HEK293T (cell line): ENCODE results near the gene HOXD13.

Experiments
- CTCF ChIA-PET: fragments of 350-600 bp; formaldehyde crosslinking; extraction: SDS; loops from one replicate; lab custom pipeline; 2021; ENCODE audit warnings: antibody characterized with exemption, inconsistent platforms; lab: Yijun Ruan, JAX
- POLR2A ChIA-PET: fragments of 350-600 bp; formaldehyde crosslinking; extraction: SDS; loops from one replicate; lab custom pipeline; 2020; ENCODE audit warnings: antibody characterized with exemption, inconsistent platforms; lab: Yijun Ruan, JAX
- DNase-seq: peaks from one replicate; pipeline ENCODE4 v3.0.0; 2012; ENCODE audit warnings: mixed read lengths; ENCODE audit errors: extremely low spot score
- ARNT ChIP-seq: fragments of 450-650 bp; IDR thresholded peaks from 2 replicates; pipeline ENCODE4 v1.6.1; 2017; ENCODE audit warnings: mild to moderate bottlenecking
- BHLHE40 ChIP-seq: fragments of 450-650 bp; IDR thresholded peaks from 2 replicates; pipeline ENCODE4 v1.6.1; 2016; ENCODE audit warnings: mild to moderate bottlenecking, moderate library complexity, borderline replicate concordance
- CTBP1 ChIP-seq: fragments of 450-650 bp; IDR thresholded peaks from 2 replicates; pipeline ENCODE4 v1.6.1; 2016; ENCODE audit warnings: borderline replicate concordance
- ELF4 ChIP-seq: fragments of 450-650 bp; IDR thresholded peaks from 2 replicates; pipeline ENCODE4 v1.6.1; 2017; ENCODE audit warnings: antibody characterized with exemption
- FOXA1 ChIP-seq: fragments of 450-650 bp; IDR thresholded peaks from 2 replicates; pipeline ENCODE4 v1.6.1; 2016; ENCODE audit warnings: mild to moderate bottlenecking
- FOXK2 ChIP-seq: fragments of 450-650 bp; IDR thresholded peaks from 2 replicates; pipeline ENCODE4 v1.6.1; 2016; ENCODE audit warnings: mild to moderate bottlenecking
- FOXM1 ChIP-seq: fragments of 450-650 bp; IDR thresholded peaks from 2 replicates; pipeline ENCODE4 v1.6.1; 2017; ENCODE audit warnings: mild to moderate bottlenecking, borderline replicate concordance
- HDGF ChIP-seq: fragments of 450-650 bp; IDR thresholded peaks from 2 replicates; pipeline ENCODE4 v1.6.1; 2017; ENCODE audit warnings: antibody characterized with exemption, borderline replicate concordance
- L3MBTL2 ChIP-seq: fragments of 450-650 bp; conservative IDR thresholded peaks from 2 replicates; pipeline ENCODE4 v1.6.1; 2016; ENCODE audit warnings: mild to moderate bottlenecking
- LEF1 ChIP-seq: fragments of 450-650 bp; IDR thresholded peaks from 2 replicates; pipeline ENCODE4 v1.6.1; 2017; ENCODE audit warnings: mild to moderate bottlenecking, borderline replicate concordance
- NFRKB ChIP-seq: fragments of 450-650 bp; IDR thresholded peaks from 2 replicates; pipeline ENCODE4 v1.6.1; 2016; ENCODE audit warnings: mild to moderate bottlenecking, moderate library complexity
- SP1 ChIP-seq: fragments of 450-650 bp; IDR thresholded peaks from 2 replicates; pipeline ENCODE4 v1.6.1; 2017
- SUZ12 ChIP-seq: fragments of 450-650 bp; IDR thresholded peaks from 2 replicates; pipeline ENCODE4 v1.6.1; 2016; ENCODE audit warnings: mild to moderate bottlenecking
- TARDBP ChIP-seq: fragments of 450-650 bp; IDR thresholded peaks from 2 replicates; pipeline ENCODE4 v1.6.1; 2016
- ZNF384 ChIP-seq: fragments of 450-650 bp; IDR thresholded peaks from 2 replicates; pipeline ENCODE4 v1.6.1; 2016
- TF ChIP-seq, protein P1 (sequence below): fragments of 450-650 bp; IDR thresholded peaks from 2 replicates; pipeline ENCODE4 v1.6.1; 2016

Gene HOXD13

GRCh38 chr2:176104316-176105077 is 12.0 kb downstream of the HOXD13 start:
- TF ChIP-seq LEF1 (no peak), CTBP1 (peak; percentile 85), FOXK2 (no peak), ARNT (peak; percentile 72; the same call in 1 of the 2 replicates), HDGF (no peak)
- TF ChIP-seq, protein P1, sequence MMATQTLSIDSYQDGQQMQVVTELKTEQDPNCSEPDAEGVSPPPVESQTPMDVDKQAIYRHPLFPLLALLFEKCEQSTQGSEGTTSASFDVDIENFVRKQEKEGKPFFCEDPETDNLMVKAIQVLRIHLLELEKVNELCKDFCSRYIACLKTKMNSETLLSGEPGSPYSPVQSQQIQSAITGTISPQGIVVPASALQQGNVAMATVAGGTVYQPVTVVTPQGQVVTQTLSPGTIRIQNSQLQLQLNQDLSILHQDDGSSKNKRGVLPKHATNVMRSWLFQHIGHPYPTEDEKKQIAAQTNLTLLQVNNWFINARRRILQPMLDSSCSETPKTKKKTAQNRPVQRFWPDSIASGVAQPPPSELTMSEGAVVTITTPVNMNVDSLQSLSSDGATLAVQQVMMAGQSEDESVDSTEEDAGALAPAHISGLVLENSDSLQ, result peak; percentile 84; the same call in 1 of the 2 replicates
- ChIA-PET POLR2A (interaction anchor here (0.5 to 5.7 kb wide), 25 partner anchors 9 to 937 kb away, joined by 3 to 117 read pairs (median 4); partner anchors contain the start of genes HOXD13, HOXD8 and LNPK), CTCF (interaction anchor here (0.6 to 1.4 kb wide), 5 partner anchors 10 to 256 kb away, joined by 3 to 5 read pairs (median 4); partner anchors contain the start of gene HOXD13)
- DNase-seq, result no peak

DNA sequence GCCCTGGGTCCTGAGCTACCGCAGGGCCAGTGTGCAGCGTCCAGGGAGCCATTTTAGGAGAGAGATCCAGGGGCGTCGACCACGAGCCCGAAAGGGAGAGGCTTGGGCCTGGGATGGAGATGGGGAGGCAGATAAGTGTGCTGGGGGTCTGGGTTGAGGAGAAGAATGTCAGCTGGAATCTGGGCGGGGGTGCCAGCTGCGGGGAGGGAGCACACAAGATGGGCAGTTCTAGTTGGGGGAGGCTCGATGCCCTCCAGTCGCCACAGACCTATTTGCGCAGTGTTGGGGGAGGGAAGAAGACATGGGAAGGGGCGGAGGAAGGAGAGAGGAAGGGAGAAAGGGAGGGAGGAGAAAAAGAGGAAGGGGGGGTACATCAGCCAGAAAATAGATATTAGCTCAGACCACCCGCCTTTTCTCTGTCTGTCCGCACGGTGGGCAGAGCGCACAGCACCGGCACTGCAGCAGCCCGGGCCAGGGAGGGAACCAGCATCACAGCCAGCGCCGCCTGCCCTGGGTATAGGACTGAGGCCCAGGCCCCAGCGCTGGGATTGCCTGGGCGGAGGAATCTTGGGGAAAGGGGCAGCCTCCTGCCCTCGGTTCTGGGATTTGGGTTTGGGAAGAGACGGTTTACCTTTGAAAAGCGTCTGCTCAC is 12.7 kb downstream of the HOXD13 start:
- peak; percentile 54 for TF ChIP-seq CTBP1
- TF ChIP-seq L3MBTL2, result peak; percentile 79
- TF ChIP-seq FOXK2, result no peak
- ChIA-PET CTCF (interaction anchor here (0.6 to 1.4 kb wide), 3 partner anchors 11 to 255 kb away, joined by 3 to 5 read pairs (median 4); no protein-coding TSS in a partner anchor), POLR2A (interaction anchor here (0.8 to 5.7 kb wide), 21 partner anchors 8 to 938 kb away, joined by 3 to 117 read pairs (median 4); partner anchors contain the start of genes HOXD13, HOXD8 and LNPK)
- DNase-seq, result no peak

- ChIA-PET CTCF (no interaction called here), POLR2A (interaction anchor here (0.8 to 5.7 kb wide), 14 partner anchors 11 to 938 kb away, joined by 3 to 117 read pairs (median 4); partner anchors contain the start of genes HOXD13 and HOXD8)
- TF ChIP-seq HDGF (no peak), L3MBTL2 (0 out of 2 replicates have a peak, but pooled peaks have one; percentile 52)
- no peak for DNase-seq
Measured at GRCh38 chr2:176105730-176106580, 13.4 kb downstream of the HOXD13 start.

- CTCF ChIA-PET, result no interaction called here
- peak; percentile 81 for DNase-seq
- POLR2A ChIA-PET, result interaction anchor here (1.3 to 5.7 kb wide), 6 partner anchors 12 to 300 kb away, joined by 3 to 117 read pairs (median 14); partner anchors contain the start of genes HOXD13 and HOXD8
- no peak for TF ChIP-seq ELF4
- TF ChIP-seq LEF1, result peak; percentile 90; the same call in 1 of the 2 replicates
- TF ChIP-seq FOXA1, result no peak
- no peak for TF ChIP-seq SP1
- no peak for TF ChIP-seq SUZ12
- TF ChIP-seq BHLHE40, result no peak; the same call in 1 of the 2 replicates
- no peak for TF ChIP-seq FOXK2
- peak; percentile 54; the same call in 1 of the 2 replicates for TF ChIP-seq FOXM1
- TF ChIP-seq, protein P1, result peak; percentile 97
- TF ChIP-seq TARDBP, result no peak
- peak; percentile 56; the same call in 1 of the 2 replicates for TF ChIP-seq L3MBTL2
- no peak for TF ChIP-seq NFRKB
- no peak for TF ChIP-seq ZNF384
- peak; percentile 96 for TF ChIP-seq CTBP1
- TF ChIP-seq ARNT, result peak; percentile 89
- TF ChIP-seq HDGF, result no peak
Measured at GRCh38 chr2:176106581-176107539, 14.3 kb downstream of the HOXD13 start, which contains the start of gene HOXD11. TSS of gene HOXD11 (plus strand) at chr2:176107280. CDS start at chr2:176107356, 76 bp downstream.

DNA sequence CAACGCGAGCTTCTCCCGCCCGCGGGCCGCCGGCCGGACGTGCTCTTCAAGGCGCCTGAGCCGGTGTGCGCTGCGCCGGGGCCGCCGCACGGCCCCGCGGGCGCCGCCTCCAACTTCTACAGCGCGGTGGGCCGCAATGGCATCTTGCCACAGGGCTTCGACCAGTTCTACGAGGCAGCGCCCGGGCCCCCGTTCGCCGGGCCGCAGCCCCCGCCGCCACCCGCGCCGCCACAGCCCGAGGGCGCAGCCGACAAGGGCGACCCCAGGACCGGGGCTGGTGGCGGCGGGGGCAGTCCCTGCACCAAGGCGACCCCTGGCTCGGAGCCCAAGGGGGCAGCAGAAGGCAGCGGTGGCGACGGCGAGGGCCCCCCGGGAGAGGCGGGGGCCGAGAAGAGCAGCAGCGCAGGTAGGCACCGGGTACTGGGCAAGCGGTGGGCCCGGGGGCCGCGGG is 15.2 kb downstream of the HOXD13 start:
- ChIA-PET POLR2A (interaction anchor here (3.9 kb wide), 1 partner anchor 24 kb away, joined by 35 read pairs; the partner anchor contains the start of gene HOXD8), CTCF (no interaction called here)
- DNase-seq, result no peak
- no peak for TF ChIP-seq CTBP1
- TF ChIP-seq, protein P1, result no peak
- TF ChIP-seq HDGF, result no peak
- no peak for TF ChIP-seq FOXM1
- no peak for TF ChIP-seq LEF1
- TF ChIP-seq SUZ12, result no peak
- no peak for TF ChIP-seq TARDBP
- no peak for TF ChIP-seq NFRKB
- TF ChIP-seq SP1, result no peak
